ENCODE measurements around the gene GP5.
A peak's percentile ranks its signal among the peaks of the same experiment; 100 is the strongest.

GP5 gene

GRCh38 chr3:194396859-194397756 is 2.0 kb downstream of the GP5 start:
- peak in 2 of 3 donors; percentile 3 to 23 for DNase-seq

GRCh38 chr3:194396539-194396858 is 2.6 kb downstream of the GP5 start:
- no peak for DNase-seq

GRCh38 chr3:194395778-194396538 is 3.1 kb downstream of the GP5 start:
- DNase-seq = peak in 2 of 3 donors; percentile 44 to 52

- DNase-seq = no peak
Measured at GRCh38 chr3:194395212-194395611, 3.9 kb downstream of the GP5 start.

- DNase-seq = no peak
Measured at GRCh38 chr3:194392576-194392975, 6.5 kb downstream of the GP5 start.

- DNase-seq = no peak
Measured at GRCh38 chr3:194390835-194391234, 8.2 kb downstream of the GP5 start.

- no peak for DNase-seq
Measured at GRCh38 chr3:194389269-194389668, 9.8 kb downstream of the GP5 start.

- no peak for DNase-seq
Measured at GRCh38 chr3:194387926-194388418, 11.1 kb downstream of the GP5 start.

- no peak for DNase-seq
Measured at GRCh38 chr3:194387276-194387675, 11.8 kb downstream of the GP5 start.

GRCh38 chr3:194386648-194387047 is 12.4 kb downstream of the GP5 start:
- no peak for DNase-seq

- DNase-seq = no peak
Measured at GRCh38 chr3:194386066-194386465, 13.0 kb downstream of the GP5 start.

GRCh38 chr3:194384569-194385001 is 14.5 kb downstream of the GP5 start:
- no peak for DNase-seq

- no peak for DNase-seq
Measured at GRCh38 chr3:194384156-194384555, 14.9 kb downstream of the GP5 start.

GRCh38 chr3:194383276-194383940 is 15.7 kb downstream of the GP5 start:
- DNase-seq = no peak

GRCh38 chr3:194382892-194383223 is 16.2 kb downstream of the GP5 start:
- DNase-seq = no peak

- DNase-seq = no peak
Measured at GRCh38 chr3:194382196-194382891, 16.7 kb downstream of the GP5 start.

- no peak for DNase-seq
Measured at GRCh38 chr3:194381460-194381875, 17.6 kb downstream of the GP5 start.

- no peak for DNase-seq
Measured at GRCh38 chr3:194380326-194380725, 18.7 kb downstream of the GP5 start.

- DNase-seq = no peak
Measured at GRCh38 chr3:194379651-194380050, 19.4 kb downstream of the GP5 start.

GRCh38 chr3:194379231-194379630 is 19.8 kb downstream of the GP5 start:
- no peak for DNase-seq

- DNase-seq = no peak
Measured at GRCh38 chr3:194377708-194378107, 21.4 kb downstream of the GP5 start.

- DNase-seq = no peak
Measured at GRCh38 chr3:194376241-194376560, 22.9 kb downstream of the GP5 start.

All from suppressor macrophage treated with lipopolysaccharide for 1 hour (primary cell).